Fibroblast of peridontal ligament (primary cell): ENCODE data around the gene TRPV6.

Experiments
- DNase-seq: peaks from one replicate; pipeline ENCODE4 v3.0.0-alpha.2; 2010; ENCODE audit errors: extremely low read depth

Gene TRPV6

DNA sequence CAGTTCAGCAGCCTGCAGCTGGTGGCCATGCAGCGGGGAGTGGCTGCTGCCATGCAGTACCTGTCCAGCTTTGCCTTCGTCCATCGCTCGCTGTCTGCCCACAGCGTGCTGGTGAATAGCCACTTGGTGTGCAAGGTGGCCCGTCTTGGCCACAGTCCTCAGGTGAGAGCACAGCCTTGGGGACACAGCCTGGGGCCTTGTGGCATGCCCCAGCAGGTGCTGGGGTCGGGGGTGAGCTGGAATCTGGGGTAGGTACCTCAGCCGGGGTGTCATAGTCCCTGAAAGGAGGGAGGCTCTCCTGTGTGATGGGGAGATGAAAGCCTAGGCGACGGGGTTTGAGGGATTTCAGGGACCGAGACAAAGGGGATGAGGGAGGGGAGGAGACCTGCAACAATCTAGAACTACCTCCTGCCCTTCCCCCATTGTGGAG is 16.5 kb downstream of the TRPV6 start:
- DNase-seq = no peak

GRCh38 chr7:142868188-142868985 is 17.2 kb downstream of the TRPV6 start:
- no peak for DNase-seq

DNA sequence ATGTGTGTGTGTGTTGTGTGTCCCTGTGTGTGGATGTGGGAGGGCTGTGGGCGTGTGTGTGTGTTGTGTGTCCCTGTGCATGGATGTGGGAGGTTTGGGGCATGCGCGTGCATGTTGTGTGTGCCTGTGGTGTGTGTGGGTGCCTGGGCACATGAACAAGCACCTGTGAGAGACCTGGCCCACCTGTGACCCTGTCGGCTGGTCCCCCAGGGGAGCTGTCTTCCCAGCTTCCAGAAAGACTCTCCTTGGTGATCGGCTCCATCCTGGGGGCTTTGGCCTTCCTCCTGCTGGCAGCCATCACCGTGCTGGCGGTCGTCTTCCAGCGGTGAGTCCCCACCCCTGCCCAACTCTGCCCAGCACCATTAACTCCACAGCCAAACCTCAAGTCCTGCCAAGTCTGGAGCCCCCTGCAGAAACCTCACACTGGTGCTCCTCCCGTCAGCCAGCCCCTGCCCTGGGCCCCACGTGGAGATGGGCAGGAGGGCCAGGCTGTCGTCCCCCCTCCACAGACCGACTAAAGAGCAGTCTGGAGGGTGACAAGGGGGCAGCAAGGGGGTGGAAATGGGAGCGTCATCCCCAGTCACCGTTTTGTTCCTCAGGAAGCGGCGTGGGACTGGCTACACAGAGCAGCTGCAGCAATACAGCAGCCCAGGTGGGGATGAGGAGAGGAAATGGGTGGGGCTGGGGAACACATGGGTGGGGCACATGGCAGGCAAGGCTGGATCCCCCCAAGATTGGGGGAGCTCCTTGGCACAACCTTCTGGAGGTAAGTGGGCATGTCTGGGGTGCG is 18.0 kb downstream of the TRPV6 start:
- DNase-seq = no peak

DNA sequence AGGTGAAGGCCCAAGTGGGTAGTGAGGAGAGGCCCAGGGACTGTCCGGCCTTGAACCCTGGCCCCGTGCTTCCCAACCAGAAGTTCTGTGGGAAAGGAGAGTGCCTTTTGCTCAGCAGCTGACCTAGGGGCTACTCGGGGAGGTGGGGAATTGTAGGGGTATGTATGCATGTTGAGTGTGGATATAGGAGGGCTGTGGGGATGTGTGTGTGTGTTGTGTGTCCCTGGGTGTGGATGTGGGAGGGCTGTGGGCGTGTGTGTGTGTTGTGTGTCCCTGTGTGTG is 18.5 kb downstream of the TRPV6 start:
- DNase-seq = no peak

GRCh38 chr7:142866361-142867096 is 19.0 kb downstream of the TRPV6 start:
- no peak for DNase-seq

DNA sequence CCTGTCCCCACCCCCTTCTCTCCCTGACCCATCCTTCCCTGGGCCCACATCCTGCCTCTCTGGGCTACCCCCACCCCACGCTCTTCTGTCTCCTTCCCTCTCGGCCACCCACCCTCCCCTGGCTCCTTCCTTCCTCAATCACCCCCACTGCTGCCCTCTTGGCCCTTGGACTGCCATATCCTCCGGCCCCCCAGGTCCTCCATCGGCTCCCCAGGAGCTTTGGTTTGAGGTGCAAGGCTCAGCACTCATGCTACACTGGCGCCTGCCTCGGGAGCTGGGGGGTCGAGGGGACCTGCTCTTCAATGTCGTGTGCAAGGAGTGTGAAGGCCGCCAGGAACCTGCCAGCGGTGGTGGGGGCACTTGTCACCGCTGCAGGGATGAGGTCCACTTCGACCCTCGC is 19.8 kb downstream of the TRPV6 start:
- DNase-seq = no peak

- DNase-seq = no peak
These were observed 20.4 kb downstream of the TRPV6 start for GRCh38 chr7:142864980-142865747.

DNA sequence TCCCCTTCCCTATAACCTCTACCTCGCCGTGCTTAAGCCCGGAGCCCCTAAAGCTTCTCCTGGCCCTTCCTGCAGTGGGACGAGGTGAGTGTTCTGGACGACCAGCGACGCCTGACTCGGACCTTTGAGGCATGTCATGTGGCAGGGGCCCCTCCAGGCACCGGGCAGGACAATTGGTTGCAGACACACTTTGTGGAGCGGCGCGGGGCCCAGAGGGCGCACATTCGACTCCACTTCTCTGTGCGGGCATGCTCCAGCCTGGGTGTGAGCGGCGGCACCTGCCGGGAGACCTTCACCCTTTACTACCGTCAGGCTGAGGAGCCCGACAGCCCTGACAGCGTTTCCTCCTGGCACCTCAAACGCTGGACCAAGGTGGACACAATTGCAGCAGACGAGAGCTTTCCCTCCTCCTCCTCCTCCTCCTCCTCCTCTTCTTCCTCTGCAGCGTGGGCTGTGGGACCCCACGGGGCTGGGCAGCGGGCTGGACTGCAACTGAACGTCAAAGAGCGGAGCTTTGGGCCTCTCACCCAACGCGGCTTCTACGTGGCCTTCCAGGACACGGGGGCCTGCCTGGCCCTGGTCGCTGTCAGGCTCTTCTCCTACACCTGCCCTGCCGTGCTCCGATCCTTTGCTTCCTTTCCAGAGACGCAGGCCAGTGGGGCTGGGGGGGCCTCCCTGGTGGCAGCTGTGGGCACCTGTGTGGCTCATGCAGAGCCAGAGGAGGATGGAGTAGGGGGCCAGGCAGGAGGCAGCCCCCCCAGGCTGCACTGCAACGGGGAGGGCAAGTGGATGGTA is 21.5 kb downstream of the TRPV6 start:
- no peak for DNase-seq

- DNase-seq = no peak
These were observed 22.7 kb downstream of the TRPV6 start for GRCh38 chr7:142862786-142863400.

GRCh38 chr7:142862351-142862750 is 23.2 kb downstream of the TRPV6 start:
- no peak for DNase-seq

GRCh38 chr7:142860968-142861367 is 24.6 kb downstream of the TRPV6 start:
- no peak for DNase-seq

- DNase-seq = peak; percentile 77
These were observed 25.7 kb downstream of the TRPV6 start for GRCh38 chr7:142859829-142860228.

DNA sequence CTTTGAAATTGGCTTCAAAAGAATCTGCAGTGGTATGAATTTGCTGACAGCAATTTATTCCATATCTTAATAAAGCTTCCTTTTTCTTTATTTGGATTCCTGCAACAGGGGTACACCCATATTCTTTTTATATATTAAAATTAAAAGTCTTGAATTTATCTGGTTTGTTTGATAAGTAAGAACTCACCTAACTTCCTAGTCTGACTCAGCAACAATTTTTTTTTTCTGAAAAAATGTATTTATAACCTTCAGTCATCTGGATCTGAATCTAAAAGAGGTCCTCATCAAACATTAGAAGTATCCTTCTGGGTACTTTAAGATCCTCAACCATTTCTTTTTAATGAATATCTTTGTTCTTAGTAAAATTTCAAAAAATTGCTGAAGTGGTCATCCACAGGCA is 26.1 kb downstream of the TRPV6 start:
- no peak for DNase-seq

DNA sequence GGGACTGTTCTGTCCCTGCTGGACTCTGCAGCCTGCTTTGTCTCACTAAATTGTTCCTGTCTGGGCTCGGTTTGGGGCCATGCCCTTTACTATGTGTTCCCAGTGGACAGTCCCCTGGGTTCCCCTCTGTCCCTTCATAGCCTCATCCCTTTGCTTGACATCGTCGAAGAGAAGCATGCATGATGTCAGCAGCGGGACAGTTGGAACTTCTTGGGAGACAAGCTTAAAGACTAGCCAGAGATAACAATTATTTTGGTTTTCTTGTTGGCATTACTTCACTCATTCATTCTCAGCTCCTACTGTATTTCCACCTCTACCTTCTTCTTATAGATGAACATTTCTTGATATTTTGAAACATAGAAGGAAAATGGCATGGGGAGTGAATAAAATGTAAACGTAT is 27.9 kb downstream of the TRPV6 start:
- no peak for DNase-seq

- no peak for DNase-seq
These were observed 28.8 kb downstream of the TRPV6 start for GRCh38 chr7:142856565-142857245.

DNA sequence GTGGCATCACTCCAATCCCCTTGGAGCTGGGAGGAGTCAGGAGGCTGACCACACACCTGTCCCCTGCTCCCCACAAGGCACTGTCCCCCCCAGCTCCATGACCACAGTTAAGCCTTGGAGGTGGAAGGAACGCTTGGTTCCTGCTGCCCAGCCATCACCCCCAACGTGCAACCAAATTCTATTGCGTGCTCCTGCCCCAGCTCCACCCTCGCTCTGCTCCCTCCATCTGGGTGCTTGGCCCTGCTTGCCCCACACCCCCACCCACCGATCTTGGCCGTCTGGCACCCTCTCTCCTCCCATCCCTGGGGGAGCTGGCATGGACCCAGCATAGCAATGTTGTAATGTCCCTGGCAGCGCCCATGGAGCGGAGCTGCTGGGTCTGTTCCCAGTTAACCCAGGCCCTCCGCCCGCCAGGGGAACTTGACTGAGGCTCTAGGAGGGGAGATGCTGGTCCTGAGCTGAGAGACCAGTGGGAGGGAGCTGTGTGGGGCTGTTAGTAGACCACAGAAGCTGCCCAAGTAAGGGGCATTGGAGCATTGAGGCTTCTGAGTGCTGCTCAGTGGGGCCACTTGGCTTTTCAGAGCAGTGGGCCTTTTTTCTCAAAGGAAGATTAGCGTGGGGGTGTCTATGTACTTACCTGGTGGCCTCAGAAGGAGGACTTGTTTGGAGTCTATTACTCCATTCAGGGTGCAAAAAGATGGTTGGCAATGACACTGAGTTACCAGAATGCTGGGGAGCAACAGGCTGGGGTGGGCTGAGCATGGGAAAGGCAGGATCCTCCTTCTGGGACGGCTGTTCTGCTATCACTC is 29.6 kb downstream of the TRPV6 start:
- DNase-seq = peak; percentile 11

- DNase-seq = no peak
These were observed 30.3 kb downstream of the TRPV6 start for GRCh38 chr7:142855114-142855743.

DNA sequence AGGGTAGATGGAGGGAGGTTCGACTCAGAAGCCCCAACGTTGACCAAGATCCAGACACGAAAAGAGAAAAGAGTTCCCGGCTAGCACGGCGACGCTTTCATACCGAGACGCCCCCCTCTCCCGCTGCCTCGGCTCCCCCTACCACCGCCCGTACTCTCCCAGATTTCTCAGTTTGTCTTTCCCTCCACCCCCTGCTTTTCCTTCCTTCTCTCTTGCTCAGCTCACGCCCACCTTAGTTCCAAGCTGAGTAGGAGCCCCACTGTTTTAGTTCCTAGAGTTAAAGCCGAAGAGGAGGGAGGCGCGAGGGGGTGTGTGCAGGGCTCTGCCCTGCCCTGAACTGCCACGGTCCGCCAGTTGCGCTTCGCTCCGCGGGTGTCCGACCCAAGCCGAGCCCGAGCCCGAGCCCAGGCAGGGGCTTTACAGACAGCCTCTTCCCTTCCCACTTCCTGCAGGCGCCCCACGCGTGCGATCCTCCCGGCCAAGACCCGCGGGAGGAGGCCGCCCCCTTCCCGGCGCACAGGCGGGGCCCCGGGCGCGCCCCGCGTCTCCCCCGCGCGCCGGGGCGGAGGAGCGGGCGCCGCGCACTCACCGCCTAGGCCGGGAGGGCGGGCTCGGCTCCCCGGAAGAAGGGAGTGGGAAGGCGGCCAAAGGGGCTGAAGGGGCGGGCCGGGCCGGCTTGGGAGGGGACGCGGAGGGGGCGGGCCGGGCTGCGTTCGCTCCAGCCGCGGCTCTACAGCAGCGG is 31.0 kb downstream of the TRPV6 start, which contains the start of gene EPHB6:
TSS of gene EPHB6 (plus strand) at position 705 of the 742 bp plus-strand sequence. CDS start 8,152 bp downstream, outside the sequence.
- peak; percentile 52 for DNase-seq
